ENCODE results near the gene KREMEN1. TPM values are rescaled to one million over a fixed set of nuclear protein-coding genes. Genes with fewer than 3 reads are reported as not detected.

Gene KREMEN1
- total RNA-seq, 2 experiments from 2014 or later = not detected

- Histone ChIP-seq H3K27ac (ENCODE audit: low read depth in 1 of 2, low read length in 2 of 2) (no peak overlapping the region), H3K27me3 (ENCODE audit: control insufficient read depth in 1 of 2, insufficient read depth in 2 of 2, low read length in 2 of 2) (peaks cover 9 to 17% of the 10 kb centered on the region in 2 experiments), H3K4me3 (ENCODE audit: low read length) (no peak overlapping the region), H3K36me3 (ENCODE audit: insufficient read depth, low read length) (no peaks in the 10 kb centered on the region), H3K4me1 (ENCODE audit: insufficient read depth, low read length) (peaks cover 6% of the 10 kb centered on the region), H3K9me3 (ENCODE audit: control insufficient read depth in 1 of 2, insufficient read depth in 1 of 2, low read length in 2 of 2) (no peaks in the 10 kb centered on the region)
- peaks cover 8% of the 10 kb centered on the region for H3K4me1 Mint-ChIP-seq (ENCODE audit: low read depth)
- peaks cover 38% of the 10 kb centered on the region for H3K27me3 Mint-ChIP-seq
- no peaks in the 10 kb centered on the region for H3K36me3 Mint-ChIP-seq (ENCODE audit: low read depth)
- ATAC-seq (ENCODE audit: poor library complexity) (no peak), DNase-seq (no peak)
- no peak for TF ChIP-seq CTCF (IDR thresholded peaks at IDR 0.05)
- ChIA-PET CTCF (no interaction called here), POLR2A (no interaction called here)
- H3K27ac Mint-ChIP-seq = no peak overlapping the region
- intact Hi-C loops (cut with DNase I, micrococcal nuclease) = loop anchor here (2.0 to 10.0 kb wide), 2 partner anchors 89 to 555 kb away; no protein-coding TSS in a partner anchor
- no peak overlapping the region for H3K4me3 Mint-ChIP-seq
- H3K9me3 Mint-ChIP-seq = no peaks in the 10 kb centered on the region
Measured at GRCh38 chr22:29155966-29156365, 83.1 kb downstream of the KREMEN1 start.

- Histone ChIP-seq H3K4me1 (ENCODE audit: insufficient read depth, low read length) (peaks cover 6% of the 10 kb centered on the region), H3K27me3 (ENCODE audit: control insufficient read depth in 1 of 2, insufficient read depth in 2 of 2, low read length in 2 of 2) (peaks cover 9 to 17% of the 10 kb centered on the region in 2 experiments), H3K4me3 (ENCODE audit: low read length) (no peak overlapping the region), H3K27ac (ENCODE audit: low read depth in 1 of 2, low read length in 2 of 2) (no peak overlapping the region), H3K36me3 (ENCODE audit: insufficient read depth, low read length) (no peaks in the 10 kb centered on the region), H3K9me3 (ENCODE audit: control insufficient read depth in 1 of 2, insufficient read depth in 1 of 2, low read length in 2 of 2) (no peaks in the 10 kb centered on the region)
- intact Hi-C loops (cut with DNase I, micrococcal nuclease) = loop anchor here in 1 of 2 experiments (10.0 kb wide), 1 partner anchor 88 kb away; no protein-coding TSS in a partner anchor
- no peak for ATAC-seq (ENCODE audit: poor library complexity)
- Mint-ChIP-seq H3K27me3 (peaks cover 38% of the 10 kb centered on the region), H3K4me1 (ENCODE audit: low read depth) (peaks cover 8% of the 10 kb centered on the region), H3K4me3 (no peak overlapping the region), H3K9me3 (no peaks in the 10 kb centered on the region), H3K36me3 (ENCODE audit: low read depth) (no peaks in the 10 kb centered on the region), H3K27ac (no peak overlapping the region)
- TF ChIP-seq CTCF (IDR thresholded peaks at IDR 0.05) = no peak
- CTCF ChIA-PET = no interaction called here
- POLR2A ChIA-PET = no interaction called here
- DNase-seq = no peak
Measured at GRCh38 chr22:29156507-29156906, 83.7 kb downstream of the KREMEN1 start.

- H3K4me3 Mint-ChIP-seq = no peak overlapping the region
- peaks cover 6% of the 10 kb centered on the region for H3K4me1 ChIP-seq (ENCODE audit: insufficient read depth, low read length)
- no peak overlapping the region for H3K27ac ChIP-seq (ENCODE audit: low read depth in 1 of 2, low read length in 2 of 2)
- H3K36me3 Mint-ChIP-seq (ENCODE audit: low read depth) = no peaks in the 10 kb centered on the region
- peaks cover 8% of the 10 kb centered on the region for H3K4me1 Mint-ChIP-seq (ENCODE audit: low read depth)
- no peaks in the 10 kb centered on the region for H3K36me3 ChIP-seq (ENCODE audit: insufficient read depth, low read length)
- H3K9me3 Mint-ChIP-seq = no peaks in the 10 kb centered on the region
- DNase-seq (no peak), ATAC-seq (ENCODE audit: poor library complexity) (no peak)
- H3K27me3 ChIP-seq (ENCODE audit: control insufficient read depth in 1 of 2, insufficient read depth in 2 of 2, low read length in 2 of 2) = peaks cover 6 to 17% of the 10 kb centered on the region in 2 experiments
- no peak for TF ChIP-seq CTCF (IDR thresholded peaks at IDR 0.05)
- intact Hi-C loops (cut with DNase I, micrococcal nuclease) = loop anchor here in 1 of 2 experiments (10.0 kb wide), 1 partner anchor 87 kb away; no protein-coding TSS in a partner anchor
- CTCF ChIA-PET = no interaction called here
- no peaks in the 10 kb centered on the region for H3K9me3 ChIP-seq (ENCODE audit: control insufficient read depth in 1 of 2, insufficient read depth in 1 of 2, low read length in 2 of 2)
- H3K4me3 ChIP-seq (ENCODE audit: low read length) = no peak overlapping the region
- peaks cover 34% of the 10 kb centered on the region for H3K27me3 Mint-ChIP-seq
- no peak overlapping the region for H3K27ac Mint-ChIP-seq
- POLR2A ChIA-PET = no interaction called here
Measured at GRCh38 chr22:29157759-29158535, 85.1 kb downstream of the KREMEN1 start.

All from CD4-positive, alpha-beta T cell (primary cell).